ENCODE data around the gene FRMD4A. TPM values are rescaled to one million over a fixed set of nuclear protein-coding genes. Genes with fewer than 3 reads are reported as not detected.
"Not testable (repeated sequence)": the region's sequence is repeated elsewhere in the genome, so short reads cannot be mapped to it uniquely, and the experiment has no call there.

Gene FRMD4A
- total RNA-seq, 2 donors from 2014 or later, result 55.9 to 81.0 TPM

GRCh38 chr10:13770760-13771493, 559.8 kb downstream of the FRMD4A start:
- no peaks in the 10 kb centered on the region for H3K27me3 ChIP-seq (replicated peaks; ENCODE audit: insufficient read depth)
- no peak for TF ChIP-seq CTCF (IDR thresholded peaks at IDR 0.05)
- H3K9me3 ChIP-seq, result no peaks in the 10 kb centered on the region
- H3K27ac ChIP-seq, result no peak overlapping the region
- peaks cover 6 to 8% of the 10 kb centered on the region in 2 donors for H3K4me1 ChIP-seq (ENCODE audit: control insufficient read depth in 1 of 2, low read depth in 2 of 2)
- no peak overlapping the region for H3K4me3 ChIP-seq
- DNase-seq (ENCODE audit: low spot score) (no peak), ATAC-seq (ENCODE audit: insufficient number of reproducible peaks, low FRiP score, low read depth) (no peak)
- H3K36me3 ChIP-seq, result peaks cover 3% of the 10 kb centered on the region

GRCh38 chr10:13769946-13770345, 560.8 kb downstream of the FRMD4A start:
- peaks cover 3% of the 10 kb centered on the region for H3K36me3 ChIP-seq
- no peak overlapping the region for H3K27ac ChIP-seq
- H3K27me3 ChIP-seq (replicated peaks; ENCODE audit: insufficient read depth), result no peaks in the 10 kb centered on the region
- no peak overlapping the region for H3K4me3 ChIP-seq
- ATAC-seq (ENCODE audit: insufficient number of reproducible peaks, low FRiP score, low read depth) (no peak), DNase-seq (ENCODE audit: low spot score) (no peak)
- H3K9me3 ChIP-seq, result no peaks in the 10 kb centered on the region
- H3K4me1 ChIP-seq (ENCODE audit: control insufficient read depth in 1 of 2, low read depth in 2 of 2), result peaks cover 6 to 8% of the 10 kb centered on the region in 2 donors
- TF ChIP-seq CTCF (IDR thresholded peaks at IDR 0.05), result no peak

- no peak for ATAC-seq (ENCODE audit: insufficient number of reproducible peaks, low FRiP score, low read depth)
- TF ChIP-seq CTCF (IDR thresholded peaks at IDR 0.05), result no peak
- Histone ChIP-seq H3K9me3 (no peaks in the 10 kb centered on the region), H3K27ac (no peak overlapping the region), H3K27me3 (replicated peaks; ENCODE audit: insufficient read depth) (no peaks in the 10 kb centered on the region), H3K4me1 (ENCODE audit: control insufficient read depth in 1 of 2, low read depth in 2 of 2) (no peaks in the 10 kb centered on the region), H3K36me3 (peaks cover 3% of the 10 kb centered on the region), H3K4me3 (no peak overlapping the region)
- DNase-seq (ENCODE audit: low spot score), result no peak
These were observed 563.0 kb downstream of the FRMD4A start for GRCh38 chr10:13767676-13768178.

GRCh38 chr10:13767148-13767547, 563.6 kb downstream of the FRMD4A start:
- ATAC-seq (ENCODE audit: insufficient number of reproducible peaks, low FRiP score, low read depth); DNase-seq (ENCODE audit: low spot score); H3K36me3 ChIP-seq; H3K9me3 ChIP-seq; H3K27ac ChIP-seq; H3K4me3 ChIP-seq; H3K4me1 ChIP-seq (ENCODE audit: control insufficient read depth in 1 of 2, low read depth in 2 of 2); H3K27me3 ChIP-seq (replicated peaks; ENCODE audit: insufficient read depth): not testable (repeated sequence)

- Histone ChIP-seq H3K9me3 (no peaks in the 10 kb centered on the region), H3K4me1 (ENCODE audit: control insufficient read depth in 1 of 2, low read depth in 2 of 2) (no peaks in the 10 kb centered on the region), H3K36me3 (no peaks in the 10 kb centered on the region), H3K27ac (no peak overlapping the region), H3K4me3 (no peak overlapping the region), H3K27me3 (replicated peaks; ENCODE audit: insufficient read depth) (no peaks in the 10 kb centered on the region)
- DNase-seq (ENCODE audit: low spot score) (no peak), ATAC-seq (ENCODE audit: insufficient number of reproducible peaks, low FRiP score, low read depth) (no peak)
- TF ChIP-seq CTCF (IDR thresholded peaks at IDR 0.05), result no peak
These were observed 564.9 kb downstream of the FRMD4A start for GRCh38 chr10:13765641-13766341.
